HEK293T (cell line): ENCODE results near the gene ASPM.

Experiments used
- ARNT ChIP-seq: fragments of 450-650 bp; IDR thresholded peaks from 2 replicates; pipeline ENCODE4 v1.6.1; 2017; ENCODE audit warnings: mild to moderate bottlenecking
- FOXM1 ChIP-seq: fragments of 450-650 bp; IDR thresholded peaks from 2 replicates; pipeline ENCODE4 v1.6.1; 2017; ENCODE audit warnings: mild to moderate bottlenecking, borderline replicate concordance
- SP1 ChIP-seq: fragments of 450-650 bp; IDR thresholded peaks from 2 replicates; pipeline ENCODE4 v1.6.1; 2017
- SUZ12 ChIP-seq: fragments of 450-650 bp; IDR thresholded peaks from 2 replicates; pipeline ENCODE4 v1.6.1; 2016; ENCODE audit warnings: mild to moderate bottlenecking
- TARDBP ChIP-seq: fragments of 450-650 bp; IDR thresholded peaks from 2 replicates; pipeline ENCODE4 v1.6.1; 2016
- ZNF384 ChIP-seq: fragments of 450-650 bp; IDR thresholded peaks from 2 replicates; pipeline ENCODE4 v1.6.1; 2016

GRCh38 chr1:197126691-197127090 is 19.8 kb downstream of the ASPM start:
- no peak for TF ChIP-seq SUZ12
- TF ChIP-seq FOXM1 = no peak
- no peak for TF ChIP-seq TARDBP
- no peak for TF ChIP-seq SP1
- no peak for TF ChIP-seq ZNF384
- TF ChIP-seq ARNT = no peak
